ENCODE data around the gene RET. TPM values are rescaled to one million over a fixed set of nuclear protein-coding genes. Genes with fewer than 3 reads are reported as not detected.

The RET gene
- total RNA-seq, 1 experiment from 2014 or later: not detected

DNA sequence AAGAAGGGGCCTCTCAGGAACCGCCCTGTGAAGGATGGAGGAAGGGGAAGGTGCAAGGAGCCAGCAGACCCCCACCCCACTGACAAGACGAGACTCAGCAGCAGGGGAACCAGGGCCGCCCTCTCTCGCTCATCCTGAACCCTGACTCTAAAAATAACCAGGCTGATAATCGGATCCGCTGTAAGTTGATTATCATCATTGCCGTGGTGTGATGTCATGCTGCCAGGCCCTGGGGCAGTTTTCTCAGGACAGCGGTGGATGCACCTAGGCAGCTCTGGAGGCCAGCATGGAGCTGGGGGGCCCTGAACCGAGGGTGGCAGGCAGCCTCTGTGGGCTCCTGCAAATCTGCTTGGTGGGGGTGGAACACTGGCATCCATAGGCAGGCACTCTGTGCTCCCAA is 7.9 kb downstream of the RET start:
- no peak overlapping the region for H3K27ac Mint-ChIP-seq (ENCODE audit: low read depth, unreplicated experiment)
- CTCF ChIA-PET: no interaction called here
- peaks cover 5% of the 10 kb centered on the region for H3K36me3 Mint-ChIP-seq (ENCODE audit: insufficient read depth, unreplicated experiment)
- no peak for DNase-seq (ENCODE audit: unreplicated experiment)
- intact Hi-C loops (cut with micrococcal nuclease): no loop called here
- POLR2A ChIA-PET: no interaction called here
- TF ChIP-seq, protein P1, sequence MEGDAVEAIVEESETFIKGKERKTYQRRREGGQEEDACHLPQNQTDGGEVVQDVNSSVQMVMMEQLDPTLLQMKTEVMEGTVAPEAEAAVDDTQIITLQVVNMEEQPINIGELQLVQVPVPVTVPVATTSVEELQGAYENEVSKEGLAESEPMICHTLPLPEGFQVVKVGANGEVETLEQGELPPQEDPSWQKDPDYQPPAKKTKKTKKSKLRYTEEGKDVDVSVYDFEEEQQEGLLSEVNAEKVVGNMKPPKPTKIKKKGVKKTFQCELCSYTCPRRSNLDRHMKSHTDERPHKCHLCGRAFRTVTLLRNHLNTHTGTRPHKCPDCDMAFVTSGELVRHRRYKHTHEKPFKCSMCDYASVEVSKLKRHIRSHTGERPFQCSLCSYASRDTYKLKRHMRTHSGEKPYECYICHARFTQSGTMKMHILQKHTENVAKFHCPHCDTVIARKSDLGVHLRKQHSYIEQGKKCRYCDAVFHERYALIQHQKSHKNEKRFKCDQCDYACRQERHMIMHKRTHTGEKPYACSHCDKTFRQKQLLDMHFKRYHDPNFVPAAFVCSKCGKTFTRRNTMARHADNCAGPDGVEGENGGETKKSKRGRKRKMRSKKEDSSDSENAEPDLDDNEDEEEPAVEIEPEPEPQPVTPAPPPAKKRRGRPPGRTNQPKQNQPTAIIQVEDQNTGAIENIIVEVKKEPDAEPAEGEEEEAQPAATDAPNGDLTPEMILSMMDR (IDR thresholded peaks at IDR 0.05; ENCODE audit: unreplicated experiment): no peak
- no TSS peak for BruUV-seq (replicated peaks)
- H3K9me3 Mint-ChIP-seq (ENCODE audit: unreplicated experiment): peaks cover 8% of the 10 kb centered on the region
- H3K4me1 Mint-ChIP-seq (ENCODE audit: insufficient read depth, unreplicated experiment): no peaks in the 10 kb centered on the region
- no peak overlapping the region for H3K4me3 Mint-ChIP-seq (ENCODE audit: unreplicated experiment)
- H3K27me3 Mint-ChIP-seq (ENCODE audit: insufficient read depth, unreplicated experiment): no peaks in the 10 kb centered on the region

DNA sequence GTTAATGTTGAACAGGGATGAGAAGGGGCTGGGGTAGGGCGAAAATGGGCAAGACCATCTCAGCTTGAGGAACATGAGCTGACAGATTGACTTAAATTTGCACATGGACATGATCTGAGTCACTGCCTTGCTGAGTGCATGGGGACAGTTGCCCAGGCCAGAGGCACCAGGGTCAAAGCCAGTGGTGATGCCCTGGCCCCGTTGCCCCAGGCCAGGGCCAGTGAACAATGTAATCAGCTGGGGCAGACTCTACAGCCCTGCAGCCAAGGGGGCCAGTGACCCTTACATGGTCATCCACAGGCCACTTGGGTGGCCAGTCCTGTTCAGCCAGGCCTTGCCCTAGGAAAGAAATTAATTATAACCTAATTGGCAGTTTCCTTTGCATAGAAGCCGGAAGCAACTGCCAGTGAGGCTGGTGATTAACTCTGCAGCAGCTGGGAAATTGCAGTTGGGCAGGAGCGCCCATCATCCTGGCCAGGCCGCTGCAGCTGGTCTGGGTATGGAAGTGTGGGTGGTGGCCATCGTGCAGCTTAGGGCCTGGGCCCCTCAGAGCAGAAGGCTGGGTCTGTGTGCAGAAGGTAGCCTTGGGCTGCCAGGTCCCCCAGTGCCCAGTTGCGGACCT is 9.6 kb downstream of the RET start:
- no peaks in the 10 kb centered on the region for H3K27me3 Mint-ChIP-seq (ENCODE audit: insufficient read depth, unreplicated experiment)
- CTCF ChIA-PET: interaction anchor here (0.6 kb wide), 1 partner anchor 107 kb away, joined by 3 read pairs; no protein-coding TSS in a partner anchor

DNA sequence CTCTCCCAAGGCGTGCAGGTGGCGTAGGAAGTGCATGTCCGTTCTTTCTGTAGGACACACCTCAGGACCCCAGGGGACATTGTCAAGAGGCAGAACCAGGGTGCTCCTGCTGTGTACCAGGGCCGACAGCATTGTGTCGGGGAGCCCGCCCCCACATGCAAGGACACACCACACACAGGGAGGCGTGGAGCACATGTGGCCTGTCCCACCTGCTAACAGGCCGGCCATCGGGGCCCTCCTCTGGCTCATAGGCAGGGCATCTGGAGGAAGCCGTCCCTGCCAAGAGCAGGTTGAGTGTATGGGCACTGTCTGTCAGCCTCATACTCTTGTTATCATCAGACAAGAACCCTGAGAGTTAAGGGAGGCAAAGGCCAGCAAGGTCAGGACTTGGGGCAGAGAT is 12.7 kb downstream of the RET start:
- TF ChIP-seq, protein P1 (IDR thresholded peaks at IDR 0.05; ENCODE audit: unreplicated experiment): no peak
- ChIA-PET CTCF (no interaction called here), POLR2A (no interaction called here)
- no peak for DNase-seq (ENCODE audit: unreplicated experiment)
- intact Hi-C loops (cut with micrococcal nuclease): no loop called here
- Mint-ChIP-seq H3K9me3 (ENCODE audit: unreplicated experiment) (peaks cover 8% of the 10 kb centered on the region), H3K27ac (ENCODE audit: low read depth, unreplicated experiment) (no peak overlapping the region), H3K27me3 (ENCODE audit: insufficient read depth, unreplicated experiment) (no peaks in the 10 kb centered on the region), H3K4me3 (ENCODE audit: unreplicated experiment) (no peak overlapping the region), H3K36me3 (ENCODE audit: insufficient read depth, unreplicated experiment) (peaks cover 5% of the 10 kb centered on the region), H3K4me1 (ENCODE audit: insufficient read depth, unreplicated experiment) (no peaks in the 10 kb centered on the region)
- BruUV-seq (replicated peaks): no TSS peak

More for the DNA sequence above, 9.6 kb downstream of the RET start:
- BruUV-seq (replicated peaks): no TSS peak
- Mint-ChIP-seq H3K9me3 (ENCODE audit: unreplicated experiment) (peaks cover 8% of the 10 kb centered on the region), H3K4me1 (ENCODE audit: insufficient read depth, unreplicated experiment) (no peaks in the 10 kb centered on the region), H3K4me3 (ENCODE audit: unreplicated experiment) (no peak overlapping the region), H3K27ac (ENCODE audit: low read depth, unreplicated experiment) (no peak overlapping the region), H3K36me3 (ENCODE audit: insufficient read depth, unreplicated experiment) (peaks cover 5% of the 10 kb centered on the region)
- TF ChIP-seq, protein P1 (IDR thresholded peaks at IDR 0.05; ENCODE audit: unreplicated experiment): no peak
- POLR2A ChIA-PET: no interaction called here
- no peak for DNase-seq (ENCODE audit: unreplicated experiment)
- intact Hi-C loops (cut with micrococcal nuclease): no loop called here

DNA sequence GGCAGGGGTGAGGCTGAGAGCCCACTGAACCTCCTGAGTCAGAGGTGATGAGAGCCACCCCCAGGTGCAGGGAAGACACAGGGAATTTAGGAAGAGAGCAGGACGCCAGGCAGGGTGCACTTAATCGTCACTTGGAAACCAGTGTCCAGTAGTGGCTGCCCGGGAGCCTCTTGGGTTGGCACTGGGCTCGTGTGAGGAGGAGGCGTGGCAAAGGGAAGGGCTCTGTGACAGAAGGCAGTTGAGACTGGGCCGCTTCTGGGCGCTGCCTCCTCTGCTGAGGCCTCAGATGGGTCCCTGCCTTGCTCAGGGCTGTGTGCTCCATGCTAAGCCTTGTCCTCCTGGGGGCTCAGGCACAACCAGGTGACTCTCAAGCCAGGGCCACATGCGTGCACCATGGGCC is 13.3 kb downstream of the RET start:
- intact Hi-C loops (cut with micrococcal nuclease): no loop called here
- Mint-ChIP-seq H3K27me3 (ENCODE audit: insufficient read depth, unreplicated experiment) (no peaks in the 10 kb centered on the region), H3K9me3 (ENCODE audit: unreplicated experiment) (peaks cover 8% of the 10 kb centered on the region), H3K4me3 (ENCODE audit: unreplicated experiment) (no peak overlapping the region), H3K4me1 (ENCODE audit: insufficient read depth, unreplicated experiment) (no peaks in the 10 kb centered on the region), H3K27ac (ENCODE audit: low read depth, unreplicated experiment) (no peak overlapping the region), H3K36me3 (ENCODE audit: insufficient read depth, unreplicated experiment) (peaks cover 5% of the 10 kb centered on the region)
- BruUV-seq (replicated peaks): no TSS peak
- no peak for DNase-seq (ENCODE audit: unreplicated experiment)
- TF ChIP-seq, protein P1 (IDR thresholded peaks at IDR 0.05; ENCODE audit: unreplicated experiment): no peak
- ChIA-PET CTCF (no interaction called here), POLR2A (no interaction called here)
